Activated CD4-positive, CD25-positive, alpha-beta regulatory T cell treated with anti-CD3 and anti-CD28 coated beads, Interleukin-2, amount 50 U/mL, for 16 hours (primary cell): ENCODE results near the gene OPN1MW2.
"Not testable (repeated sequence)": the region's sequence is repeated elsewhere in the genome, so short reads cannot be mapped to it uniquely, and the experiment has no call there.

Source experiments
- DNase-seq: peaks from one replicate; pipeline ENCODE4 v3.0.0-alpha.2; 2020; ENCODE audit warnings: low read depth, low spot score

OPN1MW2 gene

DNA sequence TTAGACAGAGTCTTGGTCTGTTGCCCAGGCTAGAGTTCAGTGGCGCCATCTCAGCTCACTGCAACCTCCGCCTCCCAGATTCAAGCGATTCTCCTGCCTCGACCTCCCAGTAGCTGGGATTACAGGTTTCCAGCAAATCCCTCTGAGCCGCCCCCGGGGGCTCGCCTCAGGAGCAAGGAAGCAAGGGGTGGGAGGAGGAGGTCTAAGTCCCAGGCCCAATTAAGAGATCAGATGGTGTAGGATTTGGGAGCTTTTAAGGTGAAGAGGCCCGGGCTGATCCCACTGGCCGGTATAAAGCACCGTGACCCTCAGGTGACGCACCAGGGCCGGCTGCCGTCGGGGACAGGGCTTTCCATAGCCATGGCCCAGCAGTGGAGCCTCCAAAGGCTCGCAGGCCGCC, at the start of gene OPN1MW2:
TSS of gene OPN1MW2 (plus strand) at position 301 of the 400 bp plus-strand sequence. CDS start at position 361, 60 bp downstream.
- not testable (repeated sequence) for DNase-seq

GRCh38 chrX:154172535-154172943, 47.0 kb upstream of the OPN1MW2 start:
- not testable (repeated sequence) for DNase-seq

DNA sequence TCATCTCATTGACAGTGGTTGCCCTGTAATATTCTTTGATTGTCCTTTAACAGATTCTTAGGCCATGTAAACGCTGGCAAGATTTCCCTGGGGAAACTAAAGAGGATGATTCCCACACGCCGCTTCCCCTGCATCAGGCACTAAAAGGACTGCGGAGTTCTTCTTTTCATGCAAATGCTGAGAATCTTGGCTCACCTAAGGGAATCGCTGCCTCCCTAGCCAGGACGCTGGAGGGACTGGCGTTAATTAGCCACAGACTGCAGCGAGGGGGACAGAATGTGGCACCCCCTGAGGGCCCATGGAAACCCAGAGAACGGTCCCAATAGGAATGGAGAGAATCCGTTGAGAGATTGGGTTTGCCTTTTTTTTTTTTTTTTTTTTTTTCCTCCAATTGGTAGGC, 45.2 kb upstream of the OPN1MW2 start:
- not testable (repeated sequence) for DNase-seq

- DNase-seq = not testable (repeated sequence)
Measured at GRCh38 chrX:154182296-154182695, 37.3 kb upstream of the OPN1MW2 start, which contains the start of gene OPN1MW. Gene OPN1MW, plus strand, starts transcription at chrX:154182596. Its CDS starts 82 bp downstream, at chrX:154182678.

DNA sequence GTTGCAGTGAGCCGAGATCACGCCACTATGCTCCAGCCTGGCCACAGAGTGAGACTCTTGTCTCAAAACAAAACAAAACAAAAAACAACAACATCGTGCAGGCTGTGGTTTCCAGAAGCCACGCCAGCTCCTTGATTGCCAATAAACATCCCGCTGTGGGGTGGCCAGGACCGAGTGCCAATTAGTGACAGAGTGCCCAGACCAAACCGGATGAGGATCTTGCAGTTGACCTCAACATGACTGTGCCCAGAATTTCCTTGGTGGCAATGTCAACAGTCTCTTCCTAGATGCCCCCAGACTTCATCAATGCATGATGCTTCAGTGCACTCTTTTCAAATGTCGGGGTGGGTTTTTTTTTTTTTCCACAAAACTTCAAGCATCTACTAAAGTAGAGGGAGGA, 35.8 kb upstream of the OPN1MW2 start:
- not testable (repeated sequence) for DNase-seq

GRCh38 chrX:154192846-154193245, 26.7 kb upstream of the OPN1MW2 start:
- DNase-seq = not testable (repeated sequence)

- DNase-seq = not testable (repeated sequence)
Measured at GRCh38 chrX:154194316-154194715, 25.2 kb upstream of the OPN1MW2 start.

- not testable (repeated sequence) for DNase-seq
Measured at GRCh38 chrX:154196466-154196865, 23.1 kb upstream of the OPN1MW2 start.

DNA sequence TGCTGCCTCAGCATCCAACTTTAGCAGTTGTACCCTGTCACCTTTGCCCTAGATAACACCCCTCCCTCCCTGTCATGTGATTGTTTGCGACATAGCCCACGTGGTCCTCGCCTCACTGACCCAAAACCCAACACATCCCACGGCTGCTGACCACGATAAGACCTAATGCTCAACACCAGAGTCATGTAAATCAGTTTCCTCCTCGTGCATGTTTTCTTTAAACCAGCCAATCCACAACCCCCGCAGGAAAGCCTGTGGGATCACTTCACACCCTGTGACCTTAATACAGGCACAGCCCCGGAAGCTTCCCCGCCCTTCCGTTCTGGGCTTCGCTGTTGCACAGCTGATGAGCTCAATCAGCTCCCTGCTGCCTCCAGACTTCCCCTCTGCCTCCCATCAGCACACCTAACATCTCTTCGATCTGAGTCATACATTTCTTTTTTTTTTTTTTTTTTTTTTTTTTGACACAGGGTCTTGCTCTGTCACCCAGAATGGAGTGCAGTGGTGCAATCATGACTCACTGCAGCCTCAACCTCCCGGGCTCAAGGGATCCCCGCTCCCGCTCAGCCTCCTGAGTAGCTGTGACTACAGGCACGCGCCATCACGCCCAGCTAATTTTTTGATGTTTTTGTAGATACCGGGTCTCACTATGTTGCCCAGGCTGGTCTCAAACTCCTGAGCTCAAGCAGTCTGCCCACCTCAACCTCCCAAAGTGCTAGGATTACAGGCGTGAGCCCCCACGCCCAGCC, 9.7 kb upstream of the OPN1MW2 start:
- DNase-seq = not testable (repeated sequence)

GRCh38 chrX:154211057-154211456, 8.5 kb upstream of the OPN1MW2 start:
- not testable (repeated sequence) for DNase-seq

DNA sequence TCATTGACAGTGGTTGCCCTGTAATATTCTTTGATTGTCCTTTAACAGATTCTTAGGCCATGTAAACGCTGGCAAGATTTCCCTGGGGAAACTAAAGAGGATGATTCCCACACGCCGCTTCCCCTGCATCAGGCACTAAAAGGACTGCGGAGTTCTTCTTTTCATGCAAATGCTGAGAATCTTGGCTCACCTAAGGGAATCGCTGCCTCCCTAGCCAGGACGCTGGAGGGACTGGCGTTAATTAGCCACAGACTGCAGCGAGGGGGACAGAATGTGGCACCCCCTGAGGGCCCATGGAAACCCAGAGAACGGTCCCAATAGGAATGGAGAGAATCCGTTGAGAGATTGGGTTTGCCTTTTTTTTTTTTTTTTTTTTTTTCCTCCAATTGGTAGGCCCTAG, 8.1 kb upstream of the OPN1MW2 start:
- not testable (repeated sequence) for DNase-seq

- DNase-seq = not testable (repeated sequence)
Measured at GRCh38 chrX:154225292-154225691, 5.7 kb downstream of the OPN1MW2 start.

DNA sequence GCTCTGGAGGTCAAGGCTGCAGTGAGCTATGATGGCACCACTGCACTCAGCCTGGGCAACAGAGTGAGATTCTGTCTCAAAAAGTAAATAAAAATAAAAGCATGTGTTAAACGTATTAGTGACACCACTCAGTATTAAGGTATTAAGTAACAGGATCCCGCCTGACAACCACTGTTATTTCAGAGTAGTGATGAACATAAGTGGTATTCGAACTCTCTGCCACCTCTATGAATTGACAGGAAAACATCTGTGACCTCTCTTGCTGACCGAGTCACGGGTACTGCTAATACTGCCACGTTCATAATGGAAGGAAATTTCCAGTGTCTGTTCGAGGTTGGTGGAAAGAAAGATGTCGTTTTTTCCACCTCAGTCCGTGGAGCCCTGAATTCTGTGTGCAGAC, 7.2 kb downstream of the OPN1MW2 start:
- DNase-seq = not testable (repeated sequence)

- DNase-seq = not testable (repeated sequence)
Measured at GRCh38 chrX:154231443-154231842, 11.9 kb downstream of the OPN1MW2 start.

DNA sequence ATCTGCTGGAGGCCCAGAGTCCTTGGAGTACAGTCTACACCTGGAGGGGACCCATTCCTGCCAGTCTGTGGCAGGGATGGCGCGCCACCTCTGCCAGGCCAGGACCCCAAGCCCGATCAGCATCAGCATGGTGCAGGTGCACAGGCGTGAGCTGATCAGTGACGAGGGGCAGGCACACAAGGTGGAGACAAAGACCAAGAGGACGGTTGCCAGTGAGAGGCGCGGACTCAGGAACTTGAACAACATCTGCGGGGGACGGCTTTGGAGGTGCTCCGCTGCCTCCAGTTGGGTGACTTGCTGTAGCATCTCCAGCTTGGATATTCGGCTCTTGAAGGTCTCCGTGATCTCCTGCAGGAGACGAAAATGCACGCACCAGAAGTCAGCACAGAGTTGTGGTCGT, 14.1 kb downstream of the OPN1MW2 start:
- not testable (repeated sequence) for DNase-seq

DNA sequence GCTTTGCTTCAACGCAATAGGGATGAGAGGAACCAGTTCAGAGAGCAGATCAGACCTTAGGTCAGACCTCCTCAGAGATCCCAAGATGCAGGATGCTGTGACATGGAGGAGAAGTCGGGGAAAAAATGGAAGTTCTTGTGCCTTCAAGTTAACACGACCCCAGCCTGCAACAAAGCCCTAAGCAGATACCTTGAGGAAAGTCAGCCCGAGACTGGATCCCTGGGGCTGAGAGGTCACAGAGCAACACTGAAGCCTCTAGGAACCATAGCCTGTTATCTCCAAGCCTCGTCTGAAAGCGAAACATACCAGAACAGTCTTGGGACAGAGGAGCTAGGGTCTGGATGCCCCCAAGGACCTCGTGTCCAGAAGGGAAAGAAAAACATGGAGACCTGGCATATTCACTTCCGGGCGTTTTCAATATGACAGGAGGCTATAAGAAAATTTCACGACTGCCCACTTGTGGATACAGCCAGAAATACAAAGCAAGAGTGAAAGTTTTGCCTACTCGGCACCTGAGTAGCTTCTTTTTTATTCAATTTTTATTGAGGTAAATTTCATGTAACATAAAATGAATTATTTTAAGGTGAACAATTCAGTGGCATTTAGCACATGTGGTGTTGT, 19.5 kb downstream of the OPN1MW2 start:
- DNase-seq = not testable (repeated sequence)

DNA sequence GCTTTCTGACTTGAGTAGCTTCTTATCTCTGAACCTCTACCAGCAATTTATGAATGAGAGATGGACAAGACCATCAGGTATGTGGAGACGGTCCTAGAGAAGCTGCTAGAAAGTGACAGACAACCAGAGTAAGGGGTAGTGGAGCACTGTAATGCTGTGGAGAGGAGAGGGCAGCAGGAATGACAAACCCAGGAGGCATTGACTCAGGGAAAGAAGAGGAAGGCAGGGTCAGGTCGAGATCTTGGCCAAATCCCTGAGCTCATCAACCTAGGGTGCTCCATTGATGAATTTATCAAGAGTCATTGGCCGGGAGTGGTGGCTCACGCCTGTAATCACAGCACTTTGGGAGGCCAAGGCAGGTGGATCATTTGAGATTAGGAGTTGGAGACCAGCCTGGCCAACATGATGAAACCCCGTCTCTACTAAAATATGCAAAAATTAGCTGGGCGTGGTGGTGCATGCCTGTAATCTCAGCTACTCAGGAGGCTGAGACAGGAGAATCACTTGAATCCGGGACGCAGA, 20.5 kb downstream of the OPN1MW2 start:
- not testable (repeated sequence) for DNase-seq

GRCh38 chrX:154247377-154248045, 28.0 kb downstream of the OPN1MW2 start:
- DNase-seq = not testable (repeated sequence)

DNA sequence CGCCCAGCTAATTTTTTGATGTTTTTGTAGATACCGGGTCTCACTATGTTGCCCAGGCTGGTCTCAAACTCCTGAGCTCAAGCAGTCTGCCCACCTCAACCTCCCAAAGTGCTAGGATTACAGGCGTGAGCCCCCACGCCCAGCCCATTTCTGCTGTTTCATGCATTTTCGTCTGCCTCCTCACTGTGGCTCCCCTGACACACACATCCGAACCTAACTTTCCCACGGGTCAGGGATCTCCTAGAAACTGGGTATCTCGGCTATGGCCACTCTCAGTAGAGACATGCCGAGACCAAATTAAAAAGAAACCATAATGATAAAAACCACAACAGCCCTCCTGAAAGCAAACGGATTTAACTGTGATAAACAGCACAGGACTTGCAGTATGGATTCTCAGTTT, 28.5 kb downstream of the OPN1MW2 start:
- DNase-seq = not testable (repeated sequence)

DNA sequence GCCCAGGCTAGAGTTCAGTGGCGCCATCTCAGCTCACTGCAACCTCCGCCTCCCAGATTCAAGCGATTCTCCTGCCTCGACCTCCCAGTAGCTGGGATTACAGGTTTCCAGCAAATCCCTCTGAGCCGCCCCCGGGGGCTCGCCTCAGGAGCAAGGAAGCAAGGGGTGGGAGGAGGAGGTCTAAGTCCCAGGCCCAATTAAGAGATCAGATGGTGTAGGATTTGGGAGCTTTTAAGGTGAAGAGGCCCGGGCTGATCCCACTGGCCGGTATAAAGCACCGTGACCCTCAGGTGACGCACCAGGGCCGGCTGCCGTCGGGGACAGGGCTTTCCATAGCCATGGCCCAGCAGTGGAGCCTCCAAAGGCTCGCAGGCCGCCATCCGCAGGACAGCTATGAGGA, 37.7 kb downstream of the OPN1MW2 start, which contains the start of gene OPN1MW3:
TSS of gene OPN1MW3 (plus strand) at position 301 of the 400 bp plus-strand sequence. CDS start at position 339, 38 bp downstream.
- DNase-seq = not testable (repeated sequence)

- DNase-seq = not testable (repeated sequence)
Measured at GRCh38 chrX:154258711-154259110, 39.2 kb downstream of the OPN1MW2 start.

DNA sequence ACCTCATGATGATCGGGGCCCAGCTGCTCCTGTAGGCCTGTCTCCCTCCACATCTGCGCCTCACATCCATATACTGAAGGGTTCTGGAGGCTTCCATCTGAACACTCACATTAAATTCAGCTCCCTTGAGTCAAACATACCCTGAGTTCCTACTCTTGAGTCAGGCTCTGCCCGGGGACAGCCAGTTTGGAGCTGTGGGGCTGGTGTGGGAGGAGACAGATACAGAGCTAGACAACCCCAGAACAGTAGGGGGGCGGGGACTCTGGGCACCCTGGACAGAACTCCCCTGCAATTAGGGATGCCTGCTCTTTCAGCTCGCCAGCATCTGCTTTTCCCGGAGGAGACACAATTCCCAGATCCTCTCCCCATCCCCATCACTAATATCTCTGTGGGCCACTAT, 43.5 kb downstream of the OPN1MW2 start:
- DNase-seq = not testable (repeated sequence)
